Stimulated activated CD4-positive, alpha-beta T cell treated with anti-CD3 and anti-CD28 coated beads, Interleukin-12 subunit alpha, Interleukin-12 subunit beta, amount 100 ng/mL, for 24 hours (primary cell): ENCODE data around the gene LIPG.

Experiments
- DNase-seq, 2 experiments: peaks; one replicate each; pipeline ENCODE4 v3.0.0-alpha.2; 2020; ENCODE audit warnings: low read depth in 2 of 2

LIPG gene

DNA sequence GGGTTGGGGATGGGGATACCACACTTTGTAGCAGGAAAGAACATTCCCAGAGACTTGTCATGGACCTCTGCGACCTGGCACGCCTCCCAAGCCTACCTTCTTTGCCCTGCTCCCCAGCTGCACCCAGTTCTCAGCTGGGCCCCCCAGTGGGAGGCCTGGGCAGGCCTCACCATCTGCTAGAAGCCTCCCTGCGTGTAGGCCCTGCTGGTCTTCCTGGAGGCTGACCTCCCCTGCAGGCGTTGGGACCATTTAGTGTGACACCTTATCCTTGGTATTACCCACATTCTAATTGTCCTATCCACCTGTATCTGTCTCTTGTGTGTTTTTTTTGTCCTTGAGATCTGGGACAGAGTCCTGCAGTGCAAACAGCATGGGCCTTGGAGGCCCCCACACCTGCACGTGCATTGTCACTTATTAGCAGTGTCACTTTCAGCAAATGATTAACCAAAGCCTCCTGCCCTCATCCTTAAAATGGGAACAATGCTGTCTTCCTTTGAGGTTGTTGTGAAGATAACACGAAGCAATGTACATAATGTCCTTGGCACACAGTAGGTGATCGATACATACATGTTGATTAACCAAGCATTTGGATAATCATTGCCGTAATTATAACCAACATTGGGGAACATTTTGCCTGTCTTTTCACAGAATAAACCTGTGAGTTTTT lies 77.2 kb downstream of the LIPG start:
- DNase-seq = no peak

DNA sequence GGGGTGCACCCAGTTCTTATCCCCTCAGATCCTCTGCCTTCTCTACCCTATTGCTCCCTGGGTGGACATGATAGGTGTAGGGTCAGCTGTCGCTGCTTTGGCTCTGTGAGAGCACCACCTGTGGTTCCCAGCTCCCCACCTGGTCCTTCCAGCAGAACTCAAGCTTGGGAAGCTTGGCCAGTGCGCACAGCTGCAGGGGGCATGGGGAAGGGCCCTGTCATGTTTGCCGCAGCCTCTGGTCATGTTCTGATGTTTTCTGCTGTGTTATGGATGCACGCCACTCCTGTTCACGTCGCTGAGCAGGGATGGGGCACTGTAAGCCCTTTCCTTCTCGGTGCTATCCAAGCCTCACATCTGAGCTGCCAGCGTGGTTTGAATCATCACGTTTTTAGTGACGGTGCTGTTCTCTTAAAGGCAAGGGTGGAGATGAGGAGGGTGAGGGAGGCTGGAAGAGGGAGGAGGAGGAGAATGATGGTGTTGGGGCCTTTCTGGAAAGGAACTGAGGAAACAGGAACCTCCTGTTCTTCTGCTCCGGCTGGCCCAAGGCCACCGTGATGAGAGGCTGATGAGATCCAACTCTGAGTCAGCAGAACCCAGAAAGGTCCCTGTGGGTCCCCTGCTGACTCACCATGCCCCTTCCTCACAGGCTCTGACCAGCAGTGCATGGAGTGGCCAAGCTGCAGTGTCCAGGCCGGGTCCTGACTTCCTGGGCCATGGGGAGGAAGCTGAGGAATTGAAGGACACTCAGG lies 78.0 kb downstream of the LIPG start:
- no peak for DNase-seq

DNA sequence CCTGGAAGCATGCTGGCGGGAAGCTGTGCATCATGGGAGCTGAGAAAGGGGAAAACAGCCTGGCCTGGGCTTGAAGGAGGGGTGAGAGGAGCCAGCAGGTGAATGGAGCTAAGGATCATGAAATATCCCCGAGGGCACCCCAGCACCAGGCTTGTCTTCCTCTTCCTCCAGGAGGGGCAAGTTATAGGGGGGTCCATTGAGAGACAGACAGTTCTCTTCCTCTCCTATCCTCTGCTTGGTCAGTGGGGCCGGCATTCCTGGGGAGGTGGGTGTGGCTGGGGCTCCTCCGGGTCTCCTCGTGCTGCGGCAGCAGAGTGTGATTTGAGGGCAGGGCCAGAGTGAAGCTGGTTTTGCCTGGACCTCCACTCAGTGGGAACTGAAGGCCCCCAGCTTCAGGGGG lies 78.9 kb downstream of the LIPG start:
- DNase-seq = no peak

DNA sequence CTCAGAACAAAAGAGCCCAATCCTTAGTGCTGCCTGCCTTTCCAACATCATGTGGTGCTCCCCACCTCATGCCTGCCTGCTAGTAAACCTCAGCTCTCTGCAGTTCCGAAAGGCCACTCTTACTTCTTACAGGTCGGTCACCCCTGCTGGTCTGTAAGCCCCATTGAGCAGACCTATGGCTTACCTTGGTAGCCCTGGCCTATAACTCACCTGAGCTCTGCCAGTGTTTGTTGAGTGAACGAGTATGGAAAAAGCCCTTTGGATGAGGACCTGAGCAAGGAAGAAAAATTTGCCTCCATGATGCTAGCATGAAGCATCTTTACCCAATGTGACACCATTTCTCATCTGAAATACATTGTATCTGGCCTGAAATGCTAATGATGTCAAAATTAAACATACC lies 83.3 kb downstream of the LIPG start:
- DNase-seq = no peak

DNA sequence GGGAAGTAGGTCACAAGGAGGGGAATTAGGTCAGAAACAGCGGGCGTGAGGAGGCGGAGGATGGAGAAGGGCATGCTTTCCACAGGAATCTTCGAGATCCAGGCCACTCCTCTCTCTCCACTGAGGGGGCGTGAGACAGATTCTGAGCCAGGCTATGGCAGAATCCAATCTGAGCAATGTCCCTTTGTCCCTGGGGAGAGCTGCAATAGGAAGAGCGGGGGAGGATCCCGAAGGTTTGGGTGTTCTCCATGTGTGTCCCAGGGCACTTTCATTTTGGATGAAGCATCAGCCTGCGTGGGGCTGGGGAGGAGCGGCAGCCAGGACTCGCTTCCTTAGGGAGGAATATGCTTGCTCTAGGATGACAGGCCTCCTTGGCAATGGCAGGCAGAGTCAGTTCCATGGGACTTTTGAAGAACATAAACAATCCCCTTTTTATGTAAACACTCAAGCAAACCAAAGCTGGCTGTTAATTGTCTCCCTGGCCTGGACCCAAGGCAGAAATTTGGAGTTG lies 84.0 kb downstream of the LIPG start:
- no peak for DNase-seq

DNA sequence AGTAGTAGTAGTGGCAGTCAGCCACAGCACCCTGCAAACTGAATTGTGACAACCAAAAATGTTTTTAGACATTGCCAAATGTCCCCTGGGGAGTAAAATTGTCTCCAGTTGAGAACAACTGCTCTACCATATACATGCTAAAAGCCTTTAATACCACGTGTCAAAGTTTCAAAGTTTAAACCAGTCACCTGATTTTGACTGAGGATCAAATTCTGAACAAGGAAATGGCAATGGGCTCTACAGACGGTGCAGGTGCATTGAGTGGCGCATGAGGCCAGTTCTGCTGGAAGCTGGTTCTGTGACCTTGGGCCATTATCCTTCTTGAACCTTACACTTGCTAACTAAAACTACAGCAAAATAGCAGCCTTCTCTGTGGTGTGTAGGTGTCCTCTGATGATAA lies 85.0 kb downstream of the LIPG start:
- DNase-seq = no peak

- DNase-seq = no peak
These were observed 85.8 kb downstream of the LIPG start for GRCh38 chr18:49647496-49648168.

- DNase-seq = no peak
These were observed 86.5 kb downstream of the LIPG start for GRCh38 chr18:49648326-49648725.
